ENCODE results near the gene GPR137. TPM values are rescaled to one million over a fixed set of nuclear protein-coding genes. Genes with fewer than 3 reads are reported as not detected.

GPR137 gene
- total and polyA plus RNA-seq, 9 of the 15 experiments (the other 6 are each of a cell fraction or from before 2014, with no cell fraction given): 0.32 to 26.7 (median 10.7) TPM

GRCh38 chr11:64304316-64305072 lies 18.8 kb downstream of the GPR137 start (continued):
- TF ChIP-seq ZNF592 (IDR thresholded peaks at IDR 0.05) (peak; percentile 85), THAP7 (CRISPR knock-in tag; IDR thresholded peaks at IDR 0.05) (no peak), MYC (IDR thresholded peaks at IDR 0.05; ENCODE audit: low read depth, low read length) (peak; percentile 94), MYC (CRISPR knock-in tag; IDR thresholded peaks at IDR 0.05; ENCODE audit: borderline replicate concordance, low read depth) (peak; percentile 91; the same call in 1 of the 2 replicates), HLTF (IDR thresholded peaks at IDR 0.05) (peak; percentile 74; the same call in 1 of the 2 replicates), PTTG1 (tag; IDR thresholded peaks at IDR 0.05; ENCODE audit: low read depth) (no peak), U2AF1 (optimal IDR thresholded peaks at IDR 0.05; ENCODE audit: low read depth, low read length) (no peak), MCM3 (IDR thresholded peaks at IDR 0.05) (no peak), RBM14 (IDR thresholded peaks at IDR 0.05; ENCODE audit: borderline replicate concordance, insufficient read depth, low read depth, low read length) (no peak), DMBX1 (CRISPR knock-in tag; IDR thresholded peaks at IDR 0.05; ENCODE audit: borderline replicate concordance) (no peak), MTA1 (IDR thresholded peaks at IDR 0.05; ENCODE audit: borderline replicate concordance) (no peak), NFIC (IDR thresholded peaks at IDR 0.05) (no peak), POLR2B (IDR thresholded peaks at IDR 0.05; ENCODE audit: low read depth, partially characterized antibody) (peak; percentile 55), COPS2 (conservative IDR thresholded peaks at IDR 0.05) (no peak), SFPQ (IDR thresholded peaks at IDR 0.05; ENCODE audit: low read depth, low read length) (no peak), SIN3B (IDR thresholded peaks at IDR 0.05; ENCODE audit: low read depth) (peak; percentile 75), ARID1B (IDR thresholded peaks at IDR 0.05) (peak; percentile 45; the same call in 1 of the 2 replicates), TCF7 (IDR thresholded peaks at IDR 0.05; ENCODE audit: borderline replicate concordance) (no peak), KDM1A (IDR thresholded peaks at IDR 0.05) (no peak), ZNF121 (CRISPR knock-in tag; conservative IDR thresholded peaks at IDR 0.05) (no peak), ZNF764 (CRISPR knock-in tag; IDR thresholded peaks at IDR 0.05; ENCODE audit: low read depth) (no peak), KLF6 (CRISPR knock-in tag; IDR thresholded peaks at IDR 0.05; ENCODE audit: borderline replicate concordance) (peak; percentile 36; the same call in 1 of the 2 replicates), HMGN3 (IDR thresholded peaks at IDR 0.05; ENCODE audit: borderline replicate concordance, extremely low read depth, insufficient read length, low read depth, low read length) (no peak)
